Astrocyte (in vitro differentiated cells and primary cell): ENCODE data around the gene OR5A1. TPM values are rescaled to one million over a fixed set of nuclear protein-coding genes. Genes with fewer than 3 reads are reported as not detected.

Experiments used
- DNase-seq: peaks from one replicate; pipeline ENCODE4 v3.0.0-alpha.2; 2010; ENCODE audit warnings: low read depth
- FAIRE-seq: peaks from 2 replicates; lab custom pipeline; 2011; peaks lifted over from hg19 to GRCh38; lab: Jason Lieb, UNC
- H2AFZ ChIP-seq: 2 replicates; pipeline ENCODE4 v1.6.0; 2012; ENCODE audit warnings: low read depth, low read length, inconsistent platforms
- H3K27ac ChIP-seq: 2 replicates; pipeline ENCODE4 v1.5.1; 2011; ENCODE audit warnings: low read depth, low read length, inconsistent platforms
- H3K27me3 ChIP-seq: 2 replicates; pipeline ENCODE4 v1.6.0; 2011; ENCODE audit warnings: low read length, inconsistent platforms; ENCODE audit not compliant: insufficient read depth
- H3K36me3 ChIP-seq: 2 replicates; pipeline ENCODE4 v1.5.1; 2011; ENCODE audit warnings: low read length, inconsistent platforms; ENCODE audit not compliant: insufficient read depth
- H3K4me1 ChIP-seq: 2 replicates; pipeline ENCODE4 v1.5.1; 2011; ENCODE audit warnings: low read length, inconsistent platforms; ENCODE audit not compliant: insufficient read depth
- H3K4me2 ChIP-seq: 2 replicates; pipeline ENCODE4 v1.6.0; 2012; ENCODE audit warnings: low read length, inconsistent platforms
- H3K4me3 ChIP-seq: 2 replicates; pipeline ENCODE4 v1.5.1; 2011; ENCODE audit warnings: low read depth, mild to moderate bottlenecking, low read length, inconsistent platforms; ENCODE audit not compliant: insufficient read depth
- H3K79me2 ChIP-seq: 2 replicates; pipeline ENCODE4 v1.6.0; 2012; ENCODE audit warnings: mild to moderate bottlenecking, low read length, inconsistent platforms; ENCODE audit not compliant: insufficient read depth
- H3K9ac ChIP-seq: 2 replicates; pipeline ENCODE4 v1.6.0; 2012; ENCODE audit warnings: mild to moderate bottlenecking, low read length, inconsistent platforms
- H3K9me3 ChIP-seq: 2 replicates; pipeline ENCODE4 v1.5.1; 2012; ENCODE audit warnings: low read depth, mild to moderate bottlenecking, low read length, inconsistent platforms; ENCODE audit not compliant: insufficient read depth
- H4K20me1 ChIP-seq: 2 replicates; pipeline ENCODE4 v1.6.0; 2012; ENCODE audit warnings: low read length, inconsistent platforms; ENCODE audit not compliant: insufficient read depth
- H3K27ac Mint-ChIP-seq: one replicate; pipeline ENCODE4 v1.8.0; 2021; ENCODE audit warnings: mild to moderate bottlenecking, mixed read lengths; ENCODE audit not compliant: unreplicated experiment
- H3K27me3 Mint-ChIP-seq: one replicate; pipeline ENCODE4 v1.8.0; 2021; ENCODE audit warnings: low read depth, mixed read lengths; ENCODE audit not compliant: unreplicated experiment
- H3K36me3 Mint-ChIP-seq: one replicate; pipeline ENCODE4 v1.8.0; 2021; ENCODE audit warnings: low read depth, mixed read lengths; ENCODE audit not compliant: unreplicated experiment
- H3K4me1 Mint-ChIP-seq: one replicate; pipeline ENCODE4 v1.8.0; 2021; ENCODE audit warnings: low read depth, mixed read lengths; ENCODE audit not compliant: unreplicated experiment
- H3K4me3 Mint-ChIP-seq: one replicate; pipeline ENCODE4 v1.8.0; 2021; ENCODE audit warnings: mild to moderate bottlenecking, moderate library complexity, mixed read lengths; ENCODE audit not compliant: unreplicated experiment
- H3K9me3 Mint-ChIP-seq: one replicate; pipeline ENCODE4 v1.8.0; 2021; ENCODE audit warnings: mild to moderate bottlenecking, mixed read lengths; ENCODE audit not compliant: unreplicated experiment
- EZH2 ChIP-seq: IDR thresholded peaks from 2 replicates; pipeline ENCODE4 v1.6.1; 2012; ENCODE audit warnings: mild to moderate bottlenecking, low read length, inconsistent platforms; ENCODE audit not compliant: insufficient read depth
- total RNA-seq: library from RNA; stranded (reverse); gene quantifications from 2 replicates; pipeline ENCODE4 v1.2.1, GENCODE V29; 2021
- TF ChIP-seq, protein P1 (sequence below): IDR thresholded peaks from 2 replicates; pipeline ENCODE4 v1.5.1; 2011; ENCODE audit warnings: low read depth, mild to moderate bottlenecking, inconsistent platforms, low read length, moderate library complexity; ENCODE audit not compliant: insufficient read depth

Gene OR5A1
- total RNA-seq, 1 donor from 2014 or later, result not detected

DNA sequence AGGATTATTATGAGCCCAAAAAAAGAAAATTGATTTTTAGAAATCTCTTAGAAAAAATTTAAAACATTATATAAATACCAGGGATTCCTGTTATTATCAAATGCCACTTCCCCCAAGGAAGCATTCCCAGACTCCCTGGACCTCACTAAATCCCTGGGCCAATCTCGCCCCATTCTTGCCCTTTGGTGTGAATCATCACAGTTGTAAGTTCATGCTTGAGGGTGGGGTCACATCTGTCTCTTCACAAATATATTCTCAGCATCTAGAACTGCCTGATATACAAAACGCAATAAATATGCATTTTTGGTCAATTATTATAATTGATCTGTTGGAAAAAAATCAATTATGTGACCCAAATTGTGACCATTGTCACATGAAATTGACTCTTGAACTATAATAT is 12.2 kb downstream of the OR5A1 start:
- no peaks in the 10 kb centered on the region for H3K9me3 ChIP-seq
- H3K4me3 Mint-ChIP-seq, result no peak overlapping the region
- H3K36me3 Mint-ChIP-seq, result no peaks in the 10 kb centered on the region
- no peak overlapping the region for H3K4me3 ChIP-seq
- no peaks in the 10 kb centered on the region for H3K27me3 ChIP-seq
- no peak overlapping the region for H3K27ac Mint-ChIP-seq
- no peaks in the 10 kb centered on the region for H3K36me3 ChIP-seq
- no peaks in the 10 kb centered on the region for H3K9me3 Mint-ChIP-seq
- no peaks in the 10 kb centered on the region for H3K27me3 Mint-ChIP-seq
- H3K4me2 ChIP-seq, result no peak overlapping the region
- H3K27ac ChIP-seq, result no peak overlapping the region
- no peak overlapping the region for H3K9ac ChIP-seq
- H3K79me2 ChIP-seq, result no peaks in the 10 kb centered on the region
- TF ChIP-seq EZH2, result no peak
- TF ChIP-seq, protein P1, sequence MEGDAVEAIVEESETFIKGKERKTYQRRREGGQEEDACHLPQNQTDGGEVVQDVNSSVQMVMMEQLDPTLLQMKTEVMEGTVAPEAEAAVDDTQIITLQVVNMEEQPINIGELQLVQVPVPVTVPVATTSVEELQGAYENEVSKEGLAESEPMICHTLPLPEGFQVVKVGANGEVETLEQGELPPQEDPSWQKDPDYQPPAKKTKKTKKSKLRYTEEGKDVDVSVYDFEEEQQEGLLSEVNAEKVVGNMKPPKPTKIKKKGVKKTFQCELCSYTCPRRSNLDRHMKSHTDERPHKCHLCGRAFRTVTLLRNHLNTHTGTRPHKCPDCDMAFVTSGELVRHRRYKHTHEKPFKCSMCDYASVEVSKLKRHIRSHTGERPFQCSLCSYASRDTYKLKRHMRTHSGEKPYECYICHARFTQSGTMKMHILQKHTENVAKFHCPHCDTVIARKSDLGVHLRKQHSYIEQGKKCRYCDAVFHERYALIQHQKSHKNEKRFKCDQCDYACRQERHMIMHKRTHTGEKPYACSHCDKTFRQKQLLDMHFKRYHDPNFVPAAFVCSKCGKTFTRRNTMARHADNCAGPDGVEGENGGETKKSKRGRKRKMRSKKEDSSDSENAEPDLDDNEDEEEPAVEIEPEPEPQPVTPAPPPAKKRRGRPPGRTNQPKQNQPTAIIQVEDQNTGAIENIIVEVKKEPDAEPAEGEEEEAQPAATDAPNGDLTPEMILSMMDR, result no peak
- FAIRE-seq (no peak), DNase-seq (no peak)
- no peak overlapping the region for H2AFZ ChIP-seq
- H3K4me1 ChIP-seq, result no peaks in the 10 kb centered on the region
- no peaks in the 10 kb centered on the region for H3K4me1 Mint-ChIP-seq
- H4K20me1 ChIP-seq, result no peaks in the 10 kb centered on the region

DNA sequence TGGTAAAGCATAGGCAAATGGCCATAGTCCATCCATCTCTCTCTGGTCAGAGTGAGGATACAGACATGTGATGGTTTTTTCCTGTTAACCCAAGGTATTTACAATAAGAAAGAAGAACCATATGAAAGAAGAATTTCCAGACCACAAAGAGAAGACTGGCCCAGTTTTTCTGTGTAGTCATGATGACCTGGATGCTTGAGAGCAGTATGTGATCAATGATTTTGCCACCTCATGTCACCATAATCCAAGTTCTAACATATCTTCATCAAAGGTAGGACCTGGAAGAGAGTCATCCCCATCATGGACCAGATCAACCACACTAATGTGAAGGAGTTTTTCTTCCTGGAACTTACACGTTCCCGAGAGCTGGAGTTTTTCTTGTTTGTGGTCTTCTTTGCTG is 20.4 kb downstream of the OR5A1 start, which contains the start of gene OR4D6:
OR4D6 (plus strand) TSS at position 301 of the 400 bp plus-strand sequence; CDS start at position 301, 0 bp downstream.
- Histone ChIP-seq H3K36me3 (no peaks in the 10 kb centered on the region), H4K20me1 (no peaks in the 10 kb centered on the region), H3K9ac (no peak within 1 kb of the TSS), H3K27ac (no peak within 1 kb of the TSS), H3K4me1 (no peaks in the 10 kb centered on the region), H3K4me3 (no peak within 1 kb of the TSS), H3K79me2 (no peaks in the 10 kb centered on the region), H3K4me2 (no peak within 1 kb of the TSS), H3K9me3 (no peaks in the 10 kb centered on the region), H3K27me3 (no peaks in the 10 kb centered on the region), H2AFZ (no peak within 1 kb of the TSS)
- H3K4me3 Mint-ChIP-seq, result no peak within 1 kb of the TSS
- H3K27ac Mint-ChIP-seq, result no peak within 1 kb of the TSS
- H3K36me3 Mint-ChIP-seq, result no peaks in the 10 kb centered on the region
- no peaks in the 10 kb centered on the region for H3K27me3 Mint-ChIP-seq
- DNase-seq, result no peak
- peaks cover 3% of the 10 kb centered on the region for H3K9me3 Mint-ChIP-seq
- no peak for TF ChIP-seq EZH2
- TF ChIP-seq, protein P1, result no peak
- no peaks in the 10 kb centered on the region for H3K4me1 Mint-ChIP-seq
- no peak for FAIRE-seq

DNA sequence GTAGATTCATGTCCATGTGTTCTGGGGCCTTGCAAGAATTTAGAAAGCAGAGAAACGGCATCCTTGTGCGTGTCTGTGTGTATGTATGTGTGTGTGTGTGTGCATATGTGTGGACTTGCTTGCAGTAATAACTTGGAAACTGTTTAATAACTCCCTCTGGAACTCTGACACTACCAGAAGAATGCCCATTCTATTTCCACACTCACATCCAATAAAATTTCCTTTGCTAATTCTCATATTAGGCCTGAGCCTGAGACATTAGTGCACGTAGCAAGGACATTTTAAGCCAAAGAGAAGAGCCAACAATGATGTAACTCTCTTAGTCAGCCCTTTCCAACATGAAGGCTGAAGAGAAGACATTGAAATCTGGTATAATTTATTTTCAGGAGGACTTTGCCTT is 23.6 kb downstream of the OR5A1 start:
- no peaks in the 10 kb centered on the region for H3K79me2 ChIP-seq
- no peaks in the 10 kb centered on the region for H4K20me1 ChIP-seq
- no peaks in the 10 kb centered on the region for H3K4me1 ChIP-seq
- H3K4me3 ChIP-seq, result no peak overlapping the region
- no peaks in the 10 kb centered on the region for H3K27me3 ChIP-seq
- H3K27ac ChIP-seq, result no peak overlapping the region
- H2AFZ ChIP-seq, result no peak overlapping the region
- no peaks in the 10 kb centered on the region for H3K36me3 ChIP-seq
- H3K36me3 Mint-ChIP-seq, result no peaks in the 10 kb centered on the region
- no peak overlapping the region for H3K4me3 Mint-ChIP-seq
- no peak for FAIRE-seq
- H3K4me1 Mint-ChIP-seq, result no peaks in the 10 kb centered on the region
- no peak for TF ChIP-seq EZH2
- TF ChIP-seq, protein P1, result no peak
- no peak overlapping the region for H3K9ac ChIP-seq
- no peaks in the 10 kb centered on the region for H3K9me3 ChIP-seq
- H3K27me3 Mint-ChIP-seq, result no peaks in the 10 kb centered on the region
- H3K9me3 Mint-ChIP-seq, result peaks cover 3% of the 10 kb centered on the region
- DNase-seq, result no peak
- no peak overlapping the region for H3K27ac Mint-ChIP-seq
- H3K4me2 ChIP-seq, result no peak overlapping the region
